Measurements from ENCODE around the gene CRTC3.

The CRTC3 gene

DNA sequence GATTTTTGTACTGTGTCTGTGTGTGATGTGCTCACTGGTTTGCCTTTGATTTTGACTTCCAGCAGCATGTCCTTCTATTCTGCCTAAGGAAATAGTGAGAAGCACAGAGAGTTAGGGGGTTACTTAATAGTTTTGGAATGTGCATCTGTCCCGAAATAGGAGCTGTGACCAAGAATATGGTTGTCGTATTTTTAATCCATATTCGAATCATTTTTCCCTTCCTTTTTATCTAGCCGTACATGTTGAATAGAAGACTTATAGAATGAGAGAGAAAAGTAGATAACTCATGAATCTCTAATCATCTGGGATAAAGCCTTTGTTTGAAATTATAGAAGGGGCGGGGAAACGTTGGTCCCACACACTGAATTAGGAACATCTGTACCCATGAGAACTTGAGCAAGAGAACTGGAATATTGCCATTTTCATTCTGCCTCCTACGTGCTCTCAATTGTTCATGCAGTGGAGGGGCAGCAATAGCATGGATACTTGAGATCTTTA is 23.6 kb downstream of the CRTC3 start:
- TF ChIP-seq, protein P1, sequence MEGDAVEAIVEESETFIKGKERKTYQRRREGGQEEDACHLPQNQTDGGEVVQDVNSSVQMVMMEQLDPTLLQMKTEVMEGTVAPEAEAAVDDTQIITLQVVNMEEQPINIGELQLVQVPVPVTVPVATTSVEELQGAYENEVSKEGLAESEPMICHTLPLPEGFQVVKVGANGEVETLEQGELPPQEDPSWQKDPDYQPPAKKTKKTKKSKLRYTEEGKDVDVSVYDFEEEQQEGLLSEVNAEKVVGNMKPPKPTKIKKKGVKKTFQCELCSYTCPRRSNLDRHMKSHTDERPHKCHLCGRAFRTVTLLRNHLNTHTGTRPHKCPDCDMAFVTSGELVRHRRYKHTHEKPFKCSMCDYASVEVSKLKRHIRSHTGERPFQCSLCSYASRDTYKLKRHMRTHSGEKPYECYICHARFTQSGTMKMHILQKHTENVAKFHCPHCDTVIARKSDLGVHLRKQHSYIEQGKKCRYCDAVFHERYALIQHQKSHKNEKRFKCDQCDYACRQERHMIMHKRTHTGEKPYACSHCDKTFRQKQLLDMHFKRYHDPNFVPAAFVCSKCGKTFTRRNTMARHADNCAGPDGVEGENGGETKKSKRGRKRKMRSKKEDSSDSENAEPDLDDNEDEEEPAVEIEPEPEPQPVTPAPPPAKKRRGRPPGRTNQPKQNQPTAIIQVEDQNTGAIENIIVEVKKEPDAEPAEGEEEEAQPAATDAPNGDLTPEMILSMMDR (IDR thresholded peaks at IDR 0.05; ENCODE audit: low read depth, low read length, missing control alignments): no peak
- no peak overlapping the region for H3K4me3 ChIP-seq (ENCODE audit: low read depth, low read length)

GRCh38 chr15:90557186-90558084 is 27.7 kb downstream of the CRTC3 start:
- H3K4me3 ChIP-seq (ENCODE audit: low read depth, low read length): no peak overlapping the region
- no peak for DNase-seq (ENCODE audit: low read depth)
- TF ChIP-seq, protein P1 (IDR thresholded peaks at IDR 0.05; ENCODE audit: low read depth, low read length, missing control alignments): no peak

More for the DNA sequence above, 23.6 kb downstream of the CRTC3 start:
- DNase-seq (ENCODE audit: low read depth): no peak

DNA sequence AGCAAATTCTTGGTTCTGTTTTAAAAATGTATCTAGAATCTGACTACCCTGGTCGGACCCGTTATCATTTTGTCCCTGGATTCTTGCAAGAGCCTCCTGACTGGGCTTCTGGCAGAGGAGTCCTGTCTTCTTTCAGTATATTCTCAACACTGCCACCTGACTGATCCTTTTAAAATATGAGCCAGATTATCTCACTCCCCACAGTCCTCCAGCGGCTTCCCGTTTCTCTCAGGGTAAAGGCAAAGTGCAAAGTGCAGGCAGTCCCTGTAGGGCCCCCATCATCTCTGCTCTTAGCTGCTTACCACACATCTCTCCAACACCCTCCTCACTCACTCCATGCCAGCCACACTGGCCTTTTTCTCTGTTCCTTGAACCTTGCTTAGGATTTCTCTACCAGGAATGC is 28.4 kb downstream of the CRTC3 start:
- no peak overlapping the region for H3K4me3 ChIP-seq (ENCODE audit: low read depth, low read length)
- no peak for DNase-seq (ENCODE audit: low read depth)
- TF ChIP-seq, protein P1 (IDR thresholded peaks at IDR 0.05; ENCODE audit: low read depth, low read length, missing control alignments): no peak

GRCh38 chr15:90559119-90559518 is 29.4 kb downstream of the CRTC3 start:
- DNase-seq (ENCODE audit: low read depth): no peak
- TF ChIP-seq, protein P1 (IDR thresholded peaks at IDR 0.05; ENCODE audit: low read depth, low read length, missing control alignments): no peak

DNA sequence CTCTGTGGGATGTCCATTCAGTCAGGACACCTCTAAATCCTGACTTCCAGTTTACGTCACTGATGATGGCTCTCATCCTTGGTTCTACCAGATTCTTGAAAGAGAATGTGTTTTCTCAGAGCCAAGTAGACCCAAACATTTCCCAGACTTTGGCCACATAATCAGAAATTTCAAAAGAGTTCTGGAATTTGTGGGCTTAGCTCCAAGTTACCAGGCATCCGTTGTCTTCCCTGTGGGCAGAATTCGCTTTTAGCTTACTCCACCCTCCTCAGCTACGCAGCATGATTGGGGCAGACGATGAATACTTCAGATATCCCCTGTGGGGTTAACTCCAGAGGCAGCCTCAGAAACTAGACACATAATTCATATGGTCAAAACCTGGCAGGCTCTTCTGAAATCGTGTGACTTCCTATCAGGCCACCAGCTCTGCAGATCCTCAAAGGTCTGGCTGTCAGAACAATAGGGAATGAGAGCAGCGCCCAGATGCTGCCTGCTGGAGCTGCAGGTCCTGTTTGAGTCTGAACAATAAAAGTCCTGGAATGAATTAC is 30.6 kb downstream of the CRTC3 start:
- no peak overlapping the region for H3K4me3 ChIP-seq (ENCODE audit: low read depth, low read length)
- TF ChIP-seq, protein P1 (IDR thresholded peaks at IDR 0.05; ENCODE audit: low read depth, low read length, missing control alignments): no peak
- no peak for DNase-seq (ENCODE audit: low read depth)

More at GRCh38 chr15:90559119-90559518, 29.4 kb downstream of the CRTC3 start:
- H3K4me3 ChIP-seq (ENCODE audit: low read depth, low read length): no peak overlapping the region

DNA sequence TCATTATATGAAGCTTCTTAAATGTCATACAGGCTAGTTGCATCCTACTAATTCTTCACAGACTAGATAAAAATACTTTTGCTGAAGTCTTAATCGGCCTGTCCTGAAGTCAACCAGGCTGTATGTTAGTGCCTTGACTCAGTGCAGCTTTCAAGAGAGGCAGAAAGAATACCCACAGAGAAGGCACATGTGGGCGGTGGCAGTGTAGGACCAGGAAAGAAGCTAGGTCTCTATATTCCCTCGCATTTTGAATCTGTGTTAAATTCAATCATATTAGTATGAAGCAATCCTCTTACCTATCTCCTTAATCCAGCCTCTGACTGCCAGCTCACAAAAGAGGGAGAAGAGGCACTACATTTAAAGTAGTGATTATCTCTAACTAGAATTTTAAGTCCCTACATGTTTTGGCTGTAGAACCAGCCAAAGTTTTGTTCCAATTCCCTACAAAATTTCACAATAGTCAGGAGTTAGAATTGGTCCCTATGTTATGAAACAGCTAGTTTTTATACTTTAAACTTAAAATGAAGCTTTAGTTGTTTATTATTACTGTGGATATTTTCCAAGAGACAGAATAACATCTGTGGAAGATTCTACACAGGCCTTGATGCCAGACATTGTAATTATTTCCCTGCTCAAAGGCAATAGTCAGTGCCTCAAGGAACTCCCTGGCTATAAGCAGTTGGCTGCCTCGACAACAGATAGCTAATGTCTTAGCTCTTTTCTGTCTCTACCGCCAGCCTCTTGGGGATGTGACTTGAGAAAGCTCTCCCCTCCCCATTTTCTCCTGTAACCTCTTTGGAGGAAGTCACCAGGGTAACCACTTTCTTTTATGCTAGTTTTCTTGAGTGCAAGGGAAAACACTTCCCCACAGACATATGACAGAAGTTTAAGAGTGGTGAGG is 31.9 kb downstream of the CRTC3 start:
- TF ChIP-seq, protein P1 (IDR thresholded peaks at IDR 0.05; ENCODE audit: low read depth, low read length, missing control alignments): no peak
- no peak overlapping the region for H3K4me3 ChIP-seq (ENCODE audit: low read depth, low read length)
- no peak for DNase-seq (ENCODE audit: low read depth)
